Renal pelvis (tissue), 4 donors: ENCODE data around the gene RFX5. TPM values are rescaled to one million over a fixed set of nuclear protein-coding genes. Genes with fewer than 3 reads are reported as not detected.
"Not testable (repeated sequence)": the region's sequence is repeated elsewhere in the genome, so short reads cannot be mapped to it uniquely, and the experiment has no call there.

Experiments
- DNase-seq: peaks from one replicate; pipeline ENCODE4 v3.0.0-alpha.2; 2013
- polyA plus RNA-seq, 3 donors: library from polyadenylated mRNA; unstranded; fragments of 120-200 nt; gene quantifications; one replicate each; pipeline ENCODE4 v1.2.1, GENCODE V29; 2013; ENCODE audit not compliant: insufficient read length in 3 of 3

The RFX5 gene
- polyA plus RNA-seq, 3 donors = 42.7 to 47.1 (median 42.8) TPM

- no peak for DNase-seq
These were observed 20.8 kb upstream of the RFX5 start for GRCh38 chr1:151367658-151368392.

- no peak for DNase-seq
These were observed 17.9 kb upstream of the RFX5 start for GRCh38 chr1:151364996-151365395.

GRCh38 chr1:151362308-151363155, 15.5 kb upstream of the RFX5 start:
- DNase-seq = no peak

- DNase-seq = no peak
These were observed 14.8 kb upstream of the RFX5 start for GRCh38 chr1:151361883-151362282.

GRCh38 chr1:151356696-151357095, 9.6 kb upstream of the RFX5 start:
- DNase-seq = no peak

- no peak for DNase-seq
These were observed 5.1 kb upstream of the RFX5 start for GRCh38 chr1:151352021-151352718.

GRCh38 chr1:151350323-151350722, 3.3 kb upstream of the RFX5 start:
- DNase-seq = not testable (repeated sequence)

GRCh38 chr1:151347523-151348246, 633 bp upstream of the RFX5 start:
- DNase-seq = no peak

GRCh38 chr1:151346082-151346768, 827 bp downstream of the RFX5 start:
- no peak for DNase-seq

GRCh38 chr1:151344291-151344690, 2.8 kb downstream of the RFX5 start:
- no peak for DNase-seq

GRCh38 chr1:151343587-151343986, 3.5 kb downstream of the RFX5 start:
- no peak for DNase-seq

GRCh38 chr1:151342569-151342968, 4.5 kb downstream of the RFX5 start:
- DNase-seq = no peak

GRCh38 chr1:151342021-151342420, 5.0 kb downstream of the RFX5 start:
- no peak for DNase-seq

GRCh38 chr1:151340870-151341754, 5.9 kb downstream of the RFX5 start:
- peak; percentile 84 for DNase-seq

- no peak for DNase-seq
These were observed 10.5 kb downstream of the RFX5 start for GRCh38 chr1:151336556-151336955.

- DNase-seq = no peak
These were observed 12.2 kb downstream of the RFX5 start for GRCh38 chr1:151334822-151335221.

GRCh38 chr1:151327903-151328674, 19.0 kb downstream of the RFX5 start:
- DNase-seq = no peak

- DNase-seq = peak; percentile 99
These were observed 19.7 kb downstream of the RFX5 start, which contains the start of gene PI4KB for GRCh38 chr1:151327223-151327902. Gene PI4KB (minus strand): TSS chr1:151327416. CDS start chr1:151316481, 10,935 bp downstream.
